Ureter (tissue), 1 donor: Measurements from ENCODE around the gene DET1. TPM values are rescaled to one million over a fixed set of nuclear protein-coding genes. Genes with fewer than 3 reads are reported as not detected.
"Not testable (repeated sequence)": the region's sequence is repeated elsewhere in the genome, so short reads cannot be mapped to it uniquely, and the experiment has no call there.

Experiments used
- DNase-seq: peaks from one replicate; pipeline ENCODE4 v3.0.0-alpha.2; 2020; ENCODE audit warnings: low spot score
- total RNA-seq: library from RNA; stranded (reverse); gene quantifications from one replicate; pipeline ENCODE4 v1.2.4, GENCODE V29; 2023
- donor health status: DM: yes; HTN: yes; CAD: no.

Gene DET1
- total RNA-seq, 1 donor from 2014 or later = 14.1 TPM

DNA sequence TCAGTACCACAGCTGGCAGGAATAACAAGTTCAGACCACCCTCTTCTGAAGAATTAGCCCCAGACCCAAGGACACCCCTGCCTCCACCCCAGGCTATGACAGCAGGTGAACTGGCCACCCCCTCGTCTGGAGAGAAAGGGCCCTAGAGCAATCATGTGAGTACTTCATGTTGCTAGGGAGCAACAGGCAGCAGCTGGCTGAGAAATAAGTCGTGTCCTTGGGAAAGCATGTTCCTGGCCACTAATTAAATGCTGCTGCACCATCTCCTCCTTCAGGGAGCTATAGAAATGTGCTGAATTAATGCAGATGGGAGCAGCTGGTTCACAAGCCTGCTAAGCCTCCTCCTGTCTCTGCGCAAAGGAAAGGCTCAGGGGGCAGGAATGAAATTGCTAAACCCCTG is 47.5 kb downstream of the DET1 start:
- DNase-seq = no peak

- DNase-seq = no peak
Measured at GRCh38 chr15:88497109-88497765, 49.2 kb downstream of the DET1 start.

- DNase-seq = no peak
Measured at GRCh38 chr15:88493844-88494243, 52.6 kb downstream of the DET1 start.

DNA sequence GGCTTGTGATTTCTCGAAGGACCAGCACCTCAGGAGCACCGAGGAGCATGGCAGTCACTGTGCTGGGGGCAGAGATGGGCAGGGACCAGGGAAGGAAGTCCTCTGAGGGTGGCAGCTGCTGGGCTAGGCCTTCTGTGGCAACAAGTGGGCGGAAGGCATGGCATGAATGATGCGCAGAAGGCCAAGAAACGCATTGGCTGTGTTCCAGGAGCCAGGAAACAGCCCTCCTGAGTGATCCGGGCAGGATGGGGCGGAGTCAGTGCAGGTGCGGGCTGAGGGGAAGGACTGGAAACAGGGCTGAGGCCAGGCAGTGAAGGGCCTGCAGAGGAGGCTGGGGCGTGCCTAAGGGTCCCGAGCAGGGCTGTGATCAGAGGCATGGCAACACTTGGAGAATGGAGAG is 55.3 kb downstream of the DET1 start:
- DNase-seq = no peak

DNA sequence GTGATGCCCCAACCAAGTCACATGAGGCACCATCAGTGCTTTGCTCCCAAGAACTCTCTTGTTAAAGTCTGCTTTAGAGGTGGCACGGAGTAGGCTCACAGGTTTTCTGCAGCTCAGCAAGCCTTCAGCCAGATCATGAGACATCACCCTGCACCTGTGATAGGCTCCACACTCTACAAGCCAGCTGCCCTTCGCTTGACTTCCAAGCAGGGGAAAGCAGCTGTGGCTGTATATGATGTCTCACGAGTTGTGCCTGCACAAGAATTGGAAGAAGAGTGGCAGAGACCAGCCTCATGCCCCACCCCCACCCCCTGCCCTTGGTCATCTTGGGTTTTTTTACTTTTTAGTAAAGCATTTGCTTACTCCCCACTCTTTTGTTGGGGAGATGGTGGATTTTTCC is 56.4 kb downstream of the DET1 start:
- DNase-seq = no peak

- no peak for DNase-seq
Measured at GRCh38 chr15:88489321-88489720, 57.2 kb downstream of the DET1 start.

DNA sequence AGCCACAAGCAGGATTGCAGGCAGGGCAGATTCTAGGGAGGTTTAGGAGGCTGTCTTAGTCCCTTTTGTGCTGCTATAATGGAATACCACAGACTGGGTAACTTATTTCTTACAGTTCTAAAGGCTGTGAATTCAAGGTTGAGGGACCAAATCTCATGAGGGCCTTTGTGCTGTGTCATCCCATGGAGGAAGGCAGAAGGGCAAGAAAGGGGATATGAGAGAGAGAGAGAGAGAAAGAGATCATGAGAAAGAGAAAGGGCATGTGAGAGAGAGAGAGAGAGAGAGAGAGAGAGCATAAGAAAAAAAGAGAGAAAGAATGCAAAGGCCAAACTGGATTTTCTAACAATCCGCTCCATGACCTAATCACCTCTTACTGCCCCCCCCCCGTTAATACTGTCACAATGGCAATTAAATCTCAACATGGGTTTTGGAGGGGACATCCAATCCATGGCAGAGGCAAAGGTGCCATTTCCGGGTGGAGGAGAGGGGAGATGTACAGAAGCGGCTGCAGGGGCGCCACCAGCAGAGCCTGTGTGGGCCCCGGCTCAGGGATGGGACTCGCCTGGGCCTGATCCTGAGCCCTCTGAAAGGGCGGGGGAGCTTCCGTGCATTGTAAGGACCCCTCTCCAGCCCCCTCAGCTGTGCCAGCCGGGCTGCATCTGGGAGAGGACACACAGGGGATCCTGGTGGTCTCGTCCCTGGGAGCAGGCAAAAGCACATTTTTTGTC is 58.5 kb downstream of the DET1 start:
- DNase-seq = no peak

DNA sequence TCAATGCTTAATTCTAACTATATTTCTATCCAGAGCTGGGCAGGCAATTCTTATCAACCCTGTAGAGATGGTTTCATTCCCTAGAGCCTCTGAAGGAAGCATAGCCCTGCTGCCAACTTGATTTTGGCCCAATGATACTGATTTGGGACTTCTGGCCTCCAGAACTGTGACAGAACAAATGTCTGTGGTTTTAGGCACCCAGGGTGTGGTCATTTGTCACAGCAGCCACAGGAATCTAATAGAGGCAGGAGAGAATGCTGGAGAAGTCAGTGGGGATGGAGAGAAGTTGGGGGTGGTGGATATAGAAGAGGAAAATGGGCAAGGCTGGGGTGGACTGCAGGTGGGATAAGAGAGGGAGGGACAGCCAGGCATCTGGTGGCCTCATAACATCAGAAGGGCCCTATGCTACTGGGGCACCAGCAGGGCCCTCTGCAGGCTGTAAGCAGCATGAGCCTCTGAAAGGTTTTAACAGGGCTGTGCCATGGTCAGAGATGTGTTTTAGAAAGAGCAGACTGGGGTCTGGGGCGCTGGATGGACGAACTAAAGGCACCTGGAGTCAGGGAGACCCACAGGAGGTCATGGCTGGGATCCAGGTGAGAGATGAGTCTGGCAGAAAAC is 59.2 kb downstream of the DET1 start:
- no peak for DNase-seq

GRCh38 chr15:88484682-88485331 is 61.7 kb downstream of the DET1 start:
- no peak for DNase-seq

GRCh38 chr15:88482263-88482662 is 64.2 kb downstream of the DET1 start:
- DNase-seq = no peak

DNA sequence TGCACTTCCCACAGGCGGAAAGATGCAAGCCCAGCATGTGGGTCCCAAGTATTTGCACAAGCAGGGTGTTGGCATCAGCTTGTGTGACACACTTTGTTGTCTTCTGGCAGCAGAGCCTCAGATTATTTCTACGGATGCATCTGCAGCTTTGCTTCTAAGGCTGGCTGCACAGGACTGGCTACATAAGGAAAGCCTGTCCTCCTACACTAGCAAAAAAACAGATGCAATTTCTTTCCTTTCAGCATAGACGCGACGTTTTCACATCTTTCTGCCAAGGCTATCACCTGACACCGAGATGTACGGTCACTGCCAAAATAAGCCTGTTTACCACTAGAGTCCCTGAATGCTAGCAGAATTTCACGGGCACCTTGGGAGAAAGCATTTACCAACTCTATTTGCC is 65.5 kb downstream of the DET1 start:
- no peak for DNase-seq

- no peak for DNase-seq
Measured at GRCh38 chr15:88479169-88479568, 67.3 kb downstream of the DET1 start.

DNA sequence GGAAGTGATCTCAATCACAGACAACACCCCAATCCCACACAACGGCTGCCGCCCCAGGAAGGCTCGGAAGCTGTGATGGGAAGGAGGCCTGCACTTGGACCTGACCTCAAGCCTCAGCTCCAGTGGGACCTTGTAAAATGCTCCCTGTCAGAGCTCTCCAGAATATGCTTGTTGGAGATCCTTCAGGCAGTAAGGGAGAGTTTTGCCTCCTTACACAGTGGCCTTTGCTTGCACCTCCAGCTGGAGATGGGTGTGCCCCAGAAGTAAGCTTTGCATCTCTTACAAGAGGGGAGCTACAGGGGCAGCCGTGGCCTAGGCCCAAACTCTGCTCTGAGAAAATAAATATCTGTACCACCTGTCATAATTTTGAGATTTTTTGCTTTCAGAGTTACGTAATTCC is 68.6 kb downstream of the DET1 start:
- no peak for DNase-seq

GRCh38 chr15:88477126-88477525 is 69.4 kb downstream of the DET1 start:
- DNase-seq = no peak

- no peak for DNase-seq
Measured at GRCh38 chr15:88476635-88477060, 69.8 kb downstream of the DET1 start.

DNA sequence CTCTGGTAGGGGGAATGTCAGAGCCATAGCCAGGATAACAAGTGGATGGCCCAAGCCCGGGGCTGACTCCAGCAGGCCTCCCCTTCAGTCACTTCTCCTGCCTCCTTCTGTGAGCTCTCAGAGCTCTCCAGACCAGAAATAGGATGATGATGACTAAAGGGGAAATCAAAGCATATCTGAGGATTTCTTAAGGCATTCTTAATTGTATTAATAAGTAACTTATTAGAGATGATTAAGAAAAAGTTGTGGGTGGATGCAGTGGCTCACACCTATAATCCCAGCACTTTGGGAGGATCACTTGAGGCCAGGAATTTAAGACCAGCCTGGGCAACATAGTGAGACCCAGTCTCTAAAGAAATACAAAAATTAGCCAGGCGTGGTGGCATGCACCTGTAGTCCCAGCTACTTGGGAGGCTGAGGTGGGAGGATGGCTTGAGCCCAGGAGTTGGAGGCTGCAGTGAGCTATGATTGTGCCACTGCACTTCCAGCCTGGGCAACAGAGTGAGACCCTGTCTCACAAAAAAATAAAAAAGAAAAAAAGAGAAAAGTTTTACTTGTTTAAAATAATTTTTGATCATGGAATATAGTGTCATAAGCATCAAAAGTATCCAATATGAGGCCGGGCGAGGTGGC is 72.7 kb downstream of the DET1 start:
- DNase-seq = not testable (repeated sequence)

DNA sequence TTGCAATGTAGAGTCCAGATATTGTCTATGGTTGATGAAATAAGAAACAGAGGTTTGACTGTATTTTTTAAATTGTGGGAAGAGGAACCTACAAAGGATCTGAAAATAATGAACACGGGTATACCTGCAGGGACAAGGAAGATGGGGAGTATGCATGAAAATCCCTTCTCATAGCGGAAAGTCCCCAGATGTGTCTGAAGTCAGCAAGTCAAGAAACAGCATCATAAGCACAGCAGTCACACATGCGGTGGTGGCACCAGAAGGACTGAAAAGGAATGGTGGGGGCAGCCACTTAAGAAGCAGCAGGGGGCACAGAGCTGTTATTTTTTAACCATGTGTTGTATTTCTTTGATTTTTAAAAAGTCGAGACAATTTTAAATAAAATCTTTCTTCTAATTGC is 74.3 kb downstream of the DET1 start:
- DNase-seq = no peak

- DNase-seq = no peak
Measured at GRCh38 chr15:88470625-88471372, 75.7 kb downstream of the DET1 start.

DNA sequence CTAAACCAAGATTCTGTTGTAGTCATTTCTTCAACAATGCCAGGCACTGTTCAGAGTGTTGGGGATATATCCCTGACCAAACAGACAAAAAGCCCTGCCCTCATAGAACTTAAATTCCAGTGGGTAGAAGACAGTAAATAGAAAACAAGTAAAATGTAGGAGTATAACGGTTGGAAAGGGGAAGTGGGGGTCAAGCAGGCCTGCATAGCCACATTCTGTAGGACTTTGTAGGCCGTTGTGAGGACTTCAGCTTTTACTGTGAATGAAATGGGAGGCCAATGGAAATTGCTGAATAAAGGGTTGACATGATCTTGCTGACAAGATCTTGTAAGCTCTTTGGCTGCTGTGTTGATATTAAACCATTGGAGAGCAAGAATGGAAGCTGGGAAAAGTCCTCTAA is 77.2 kb downstream of the DET1 start:
- DNase-seq = no peak

GRCh38 chr15:88468721-88469120 is 77.8 kb downstream of the DET1 start:
- DNase-seq = peak; percentile 37

GRCh38 chr15:88467935-88468528 is 78.4 kb downstream of the DET1 start:
- peak; percentile 29 for DNase-seq
